Astrocyte (in vitro differentiated cells and primary cell): ENCODE results near the gene VPS39. TPM values are rescaled to one million over a fixed set of nuclear protein-coding genes. Genes with fewer than 3 reads are reported as not detected.

Experiments used
- DNase-seq: peaks from one replicate; pipeline ENCODE4 v3.0.0-alpha.2; 2010; ENCODE audit warnings: low read depth
- FAIRE-seq: peaks from 2 replicates; lab custom pipeline; 2011; peaks lifted over from hg19 to GRCh38; lab: Jason Lieb, UNC
- H2AFZ ChIP-seq: 2 replicates; pipeline ENCODE4 v1.6.0; 2012; ENCODE audit warnings: low read depth, low read length, inconsistent platforms
- H3K27ac ChIP-seq: 2 replicates; pipeline ENCODE4 v1.5.1; 2011; ENCODE audit warnings: low read depth, low read length, inconsistent platforms
- H3K27me3 ChIP-seq: 2 replicates; pipeline ENCODE4 v1.6.0; 2011; ENCODE audit warnings: low read length, inconsistent platforms; ENCODE audit not compliant: insufficient read depth
- H3K36me3 ChIP-seq: 2 replicates; pipeline ENCODE4 v1.5.1; 2011; ENCODE audit warnings: low read length, inconsistent platforms; ENCODE audit not compliant: insufficient read depth
- H3K4me1 ChIP-seq: 2 replicates; pipeline ENCODE4 v1.5.1; 2011; ENCODE audit warnings: low read length, inconsistent platforms; ENCODE audit not compliant: insufficient read depth
- H3K4me2 ChIP-seq: 2 replicates; pipeline ENCODE4 v1.6.0; 2012; ENCODE audit warnings: low read length, inconsistent platforms
- H3K4me3 ChIP-seq: 2 replicates; pipeline ENCODE4 v1.5.1; 2011; ENCODE audit warnings: low read depth, mild to moderate bottlenecking, low read length, inconsistent platforms; ENCODE audit not compliant: insufficient read depth
- H3K79me2 ChIP-seq: 2 replicates; pipeline ENCODE4 v1.6.0; 2012; ENCODE audit warnings: mild to moderate bottlenecking, low read length, inconsistent platforms; ENCODE audit not compliant: insufficient read depth
- H3K9ac ChIP-seq: 2 replicates; pipeline ENCODE4 v1.6.0; 2012; ENCODE audit warnings: mild to moderate bottlenecking, low read length, inconsistent platforms
- H3K9me3 ChIP-seq: 2 replicates; pipeline ENCODE4 v1.5.1; 2012; ENCODE audit warnings: low read depth, mild to moderate bottlenecking, low read length, inconsistent platforms; ENCODE audit not compliant: insufficient read depth
- H4K20me1 ChIP-seq: 2 replicates; pipeline ENCODE4 v1.6.0; 2012; ENCODE audit warnings: low read length, inconsistent platforms; ENCODE audit not compliant: insufficient read depth
- H3K27ac Mint-ChIP-seq: one replicate; pipeline ENCODE4 v1.8.0; 2021; ENCODE audit warnings: mild to moderate bottlenecking, mixed read lengths; ENCODE audit not compliant: unreplicated experiment
- H3K27me3 Mint-ChIP-seq: one replicate; pipeline ENCODE4 v1.8.0; 2021; ENCODE audit warnings: low read depth, mixed read lengths; ENCODE audit not compliant: unreplicated experiment
- H3K36me3 Mint-ChIP-seq: one replicate; pipeline ENCODE4 v1.8.0; 2021; ENCODE audit warnings: low read depth, mixed read lengths; ENCODE audit not compliant: unreplicated experiment
- H3K4me1 Mint-ChIP-seq: one replicate; pipeline ENCODE4 v1.8.0; 2021; ENCODE audit warnings: low read depth, mixed read lengths; ENCODE audit not compliant: unreplicated experiment
- H3K4me3 Mint-ChIP-seq: one replicate; pipeline ENCODE4 v1.8.0; 2021; ENCODE audit warnings: mild to moderate bottlenecking, moderate library complexity, mixed read lengths; ENCODE audit not compliant: unreplicated experiment
- H3K9me3 Mint-ChIP-seq: one replicate; pipeline ENCODE4 v1.8.0; 2021; ENCODE audit warnings: mild to moderate bottlenecking, mixed read lengths; ENCODE audit not compliant: unreplicated experiment
- CTCF ChIP-seq: IDR thresholded peaks from 2 replicates; pipeline ENCODE4 v1.5.1; 2011; ENCODE audit warnings: low read depth, mild to moderate bottlenecking, inconsistent platforms, low read length, moderate library complexity; ENCODE audit not compliant: insufficient read depth
- EZH2 ChIP-seq: IDR thresholded peaks from 2 replicates; pipeline ENCODE4 v1.6.1; 2012; ENCODE audit warnings: mild to moderate bottlenecking, low read length, inconsistent platforms; ENCODE audit not compliant: insufficient read depth
- total RNA-seq: library from RNA; stranded (reverse); gene quantifications from 2 replicates; pipeline ENCODE4 v1.2.1, GENCODE V29; 2021

VPS39 gene
- total RNA-seq, 1 donor from 2014 or later, result 60.6 TPM

- no peak overlapping the region for H3K27ac Mint-ChIP-seq
Measured at GRCh38 chr15:42198516-42198915, 9.6 kb downstream of the VPS39 start.

GRCh38 chr15:42194513-42194912, 13.6 kb downstream of the VPS39 start:
- Histone ChIP-seq H2AFZ (no peak overlapping the region), H3K9me3 (no peaks in the 10 kb centered on the region), H3K36me3 (peaks cover 23% of the 10 kb centered on the region), H4K20me1 (peaks cover 10% of the 10 kb centered on the region), H3K27me3 (no peaks in the 10 kb centered on the region), H3K4me3 (no peak overlapping the region), H3K79me2 (peaks cover 13% of the 10 kb centered on the region), H3K4me1 (no peaks in the 10 kb centered on the region), H3K27ac (no peak overlapping the region), H3K9ac (no peak overlapping the region), H3K4me2 (no peak overlapping the region)
- Mint-ChIP-seq H3K9me3 (peaks cover 3% of the 10 kb centered on the region), H3K27me3 (no peaks in the 10 kb centered on the region), H3K36me3 (peaks cover 18% of the 10 kb centered on the region), H3K4me3 (no peak overlapping the region), H3K4me1 (peaks cover 2% of the 10 kb centered on the region), H3K27ac (peak overlapping the region; percentile 26)
- FAIRE-seq (no peak), DNase-seq (peak; percentile 10)
- no peak for TF ChIP-seq EZH2
- TF ChIP-seq CTCF, result no peak

More at GRCh38 chr15:42198516-42198915, 9.6 kb downstream of the VPS39 start:
- Histone ChIP-seq H3K4me2 (no peak overlapping the region), H3K27me3 (no peaks in the 10 kb centered on the region), H3K27ac (no peak overlapping the region), H4K20me1 (peaks cover 21% of the 10 kb centered on the region), H3K36me3 (peaks cover 8% of the 10 kb centered on the region), H3K4me1 (no peaks in the 10 kb centered on the region), H3K9ac (no peak overlapping the region), H3K4me3 (no peak overlapping the region), H2AFZ (no peak overlapping the region), H3K79me2 (peaks cover 41% of the 10 kb centered on the region), H3K9me3 (no peaks in the 10 kb centered on the region)
- TF ChIP-seq EZH2 (no peak), CTCF (no peak)
- no peak for FAIRE-seq
- peaks cover 2% of the 10 kb centered on the region for H3K4me1 Mint-ChIP-seq
- H3K9me3 Mint-ChIP-seq, result peaks cover 3% of the 10 kb centered on the region
- no peak for DNase-seq
- H3K27me3 Mint-ChIP-seq, result no peaks in the 10 kb centered on the region
- H3K4me3 Mint-ChIP-seq, result no peak overlapping the region
- peaks cover 13% of the 10 kb centered on the region for H3K36me3 Mint-ChIP-seq

- peaks cover 23% of the 10 kb centered on the region for H3K36me3 Mint-ChIP-seq
- Histone ChIP-seq H3K9ac (no peak overlapping the region), H3K4me1 (no peaks in the 10 kb centered on the region), H2AFZ (no peak overlapping the region), H3K9me3 (no peaks in the 10 kb centered on the region), H4K20me1 (peaks cover 10% of the 10 kb centered on the region), H3K4me2 (no peak overlapping the region), H3K4me3 (no peak overlapping the region), H3K36me3 (peaks cover 25% of the 10 kb centered on the region), H3K79me2 (peaks cover 13% of the 10 kb centered on the region), H3K27me3 (no peaks in the 10 kb centered on the region), H3K27ac (no peak overlapping the region)
- DNase-seq, result no peak
- peaks cover 3% of the 10 kb centered on the region for H3K9me3 Mint-ChIP-seq
- H3K27me3 Mint-ChIP-seq, result no peaks in the 10 kb centered on the region
- H3K4me1 Mint-ChIP-seq, result peaks cover 2% of the 10 kb centered on the region
- no peak for TF ChIP-seq CTCF
- no peak overlapping the region for H3K27ac Mint-ChIP-seq
- H3K4me3 Mint-ChIP-seq, result no peak overlapping the region
- FAIRE-seq, result no peak
Measured at GRCh38 chr15:42193383-42193782, 14.7 kb downstream of the VPS39 start.
